GM19193 (cell line): Measurements from ENCODE around the gene BRICD5.

Experiments used
- POLR2A ChIP-seq: IDR thresholded peaks from 4 replicates; pipeline ENCODE4 v1.6.1; 2011; ENCODE audit not compliant: insufficient read depth, insufficient read length; ENCODE audit errors: extremely low read depth

The BRICD5 gene

DNA sequence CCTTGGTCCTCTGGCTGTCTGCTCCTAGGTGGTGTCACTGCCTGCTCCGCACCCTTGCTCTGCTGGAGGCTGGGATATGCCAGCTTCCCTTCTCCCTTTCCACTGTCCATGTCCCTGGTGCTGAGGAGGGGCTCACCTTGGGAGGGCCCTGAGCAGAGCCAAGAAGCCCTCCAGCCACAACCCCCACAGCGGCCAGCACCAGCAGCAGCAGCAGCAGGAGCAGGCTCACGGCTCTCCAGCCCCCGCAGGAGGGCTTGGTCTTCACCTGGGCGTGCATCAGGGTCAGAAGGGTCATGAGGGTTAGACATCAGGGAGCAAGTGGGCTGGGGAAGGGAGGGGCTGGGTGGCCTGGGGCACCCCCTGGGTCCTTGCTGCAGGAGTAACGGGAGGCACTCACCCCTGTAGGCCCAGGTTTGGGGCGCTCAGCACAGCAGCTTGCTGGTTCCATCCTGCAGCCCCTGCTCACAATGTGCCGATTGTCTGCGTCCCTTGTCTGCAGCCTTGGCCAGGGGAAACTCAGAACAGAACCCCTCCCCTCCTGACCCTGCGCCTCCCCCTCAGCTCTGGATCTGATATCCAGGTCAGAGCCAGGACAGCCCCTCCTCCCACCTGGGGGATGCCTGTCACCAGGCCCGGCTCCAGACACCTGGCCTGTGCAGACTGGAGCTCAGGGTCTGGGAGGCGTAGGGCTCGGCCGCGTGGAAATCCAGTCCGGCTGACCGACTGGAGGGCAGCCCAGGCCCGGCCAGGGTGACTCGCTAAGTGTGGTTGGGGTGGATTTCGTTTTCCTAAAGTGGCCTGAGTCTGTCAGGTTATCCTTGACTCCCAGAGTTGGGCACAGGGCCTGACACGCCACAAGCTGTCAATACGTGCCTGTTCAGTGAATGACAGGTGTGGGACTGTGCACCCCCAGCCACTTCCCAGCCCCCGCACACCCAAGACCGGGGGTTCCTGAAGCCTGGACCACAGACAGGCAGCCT is at the start of gene BRICD5:
Gene BRICD5, minus strand, starts transcription at position 478 of the 980 bp plus-strand sequence. Its CDS starts 30 bp downstream, at position 448.
- no peak for TF ChIP-seq POLR2A

DNA sequence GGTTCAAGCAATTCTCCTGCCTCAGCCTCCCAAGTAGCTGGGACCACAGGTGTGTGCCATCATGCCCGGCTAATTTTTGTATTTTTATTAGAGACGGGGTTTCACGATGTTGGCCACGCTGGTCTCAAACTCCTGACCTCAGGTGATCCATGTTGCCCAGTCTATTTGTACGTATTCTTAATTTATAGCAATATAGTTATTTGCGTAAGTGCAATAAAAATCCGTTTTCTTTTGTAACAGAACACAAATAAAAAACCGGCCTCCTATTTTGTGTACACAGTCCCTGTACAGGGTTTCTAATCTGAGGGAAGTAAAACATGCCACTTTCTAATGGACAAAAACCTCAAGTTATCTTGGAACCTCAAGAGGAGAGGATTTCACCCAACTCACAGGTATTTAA is 49.6 kb upstream of the BRICD5 start:
- TF ChIP-seq POLR2A, result no peak

DNA sequence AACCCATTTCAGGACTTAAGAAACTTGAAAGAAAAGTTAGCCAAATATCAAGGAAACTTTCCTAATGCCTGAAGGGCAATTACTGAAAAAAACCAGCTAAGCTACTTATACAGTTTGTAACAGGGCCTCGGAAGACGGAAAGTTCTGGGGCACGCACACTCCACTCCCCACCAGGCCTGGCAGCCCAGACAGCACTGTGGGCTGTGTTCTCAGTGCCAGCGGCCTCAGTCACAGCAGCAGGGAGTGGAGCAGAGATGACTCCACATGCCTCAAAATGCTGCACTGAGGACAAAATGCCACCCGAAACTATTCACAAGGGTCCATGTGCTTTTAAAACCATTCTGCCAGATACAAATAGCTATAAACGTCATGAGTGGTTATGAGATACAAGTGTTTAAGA is 47.1 kb upstream of the BRICD5 start:
- TF ChIP-seq POLR2A, result no peak

DNA sequence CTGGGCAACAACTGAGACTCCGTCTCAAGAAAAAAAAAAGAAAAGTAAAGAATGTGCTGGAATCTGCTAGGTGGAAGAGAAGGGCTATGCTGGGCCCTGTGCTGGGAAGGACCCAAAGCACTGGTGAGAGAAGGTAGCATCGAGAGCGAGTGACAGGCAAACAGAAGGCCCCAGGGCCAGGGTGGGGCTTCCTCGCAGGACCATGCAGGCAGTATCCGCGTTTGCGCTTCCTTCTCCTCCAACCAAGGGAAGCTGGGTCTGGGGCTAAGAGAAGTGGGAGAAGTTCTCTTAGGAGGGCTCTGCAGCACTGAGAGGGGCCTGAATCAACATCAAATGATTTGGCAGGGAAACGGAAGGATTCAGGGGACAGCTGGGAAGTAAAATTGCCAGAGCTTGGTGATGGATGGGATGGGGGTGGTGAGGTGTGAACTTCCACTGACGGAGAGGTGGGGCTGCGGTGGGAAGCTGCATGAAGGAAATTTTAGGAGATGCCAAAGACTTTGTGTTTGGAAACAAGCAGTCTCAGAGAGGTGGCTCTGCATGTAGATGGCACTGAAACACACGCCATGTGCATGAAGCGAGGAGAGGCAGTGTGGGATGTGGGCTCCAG is 46.0 kb upstream of the BRICD5 start:
- TF ChIP-seq POLR2A, result no peak

DNA sequence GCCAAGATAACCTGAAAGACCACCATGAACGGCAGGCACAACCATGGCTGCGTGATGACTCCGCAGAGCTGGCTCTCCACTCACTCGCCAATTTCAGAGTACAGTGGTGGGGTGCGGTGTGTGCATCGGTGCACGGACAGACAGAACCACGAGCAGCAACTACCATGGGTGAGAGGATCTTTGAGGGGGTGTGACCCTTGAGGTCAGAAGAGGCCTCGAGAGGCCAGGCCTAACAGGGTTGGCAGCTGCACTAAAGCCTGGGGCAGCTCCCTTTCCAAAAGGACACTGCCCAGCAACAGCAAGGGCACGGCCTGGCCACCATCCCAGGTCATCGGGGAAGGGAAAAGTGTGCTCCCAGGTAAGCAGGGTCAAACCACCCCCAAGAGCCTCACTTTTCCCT is 42.6 kb upstream of the BRICD5 start:
- no peak for TF ChIP-seq POLR2A

DNA sequence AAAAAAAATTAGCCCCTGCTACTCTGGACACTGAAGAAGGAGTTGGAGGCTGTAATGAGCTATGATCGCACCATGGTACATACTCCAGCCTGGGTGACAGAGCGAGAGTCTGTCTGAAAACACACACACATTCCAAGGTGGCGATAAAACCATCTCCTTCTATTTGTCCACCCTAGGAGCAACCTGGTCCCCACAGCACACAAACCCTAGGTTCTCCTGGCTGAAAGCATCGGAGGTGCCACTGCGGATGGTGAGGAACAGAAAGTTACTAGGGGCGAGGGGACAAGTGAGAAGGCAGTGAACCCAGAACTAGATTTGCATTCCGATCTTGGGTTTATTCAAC is 42.1 kb upstream of the BRICD5 start:
- no peak for TF ChIP-seq POLR2A

GRCh38 chr16:2251296-2252111 is 40.8 kb upstream of the BRICD5 start, which contains the start of gene ECI1:
Gene ECI1 (minus strand): TSS chr16:2251587. CDS start chr16:2251566, 21 bp downstream.
- peak; percentile 86 for TF ChIP-seq POLR2A

DNA sequence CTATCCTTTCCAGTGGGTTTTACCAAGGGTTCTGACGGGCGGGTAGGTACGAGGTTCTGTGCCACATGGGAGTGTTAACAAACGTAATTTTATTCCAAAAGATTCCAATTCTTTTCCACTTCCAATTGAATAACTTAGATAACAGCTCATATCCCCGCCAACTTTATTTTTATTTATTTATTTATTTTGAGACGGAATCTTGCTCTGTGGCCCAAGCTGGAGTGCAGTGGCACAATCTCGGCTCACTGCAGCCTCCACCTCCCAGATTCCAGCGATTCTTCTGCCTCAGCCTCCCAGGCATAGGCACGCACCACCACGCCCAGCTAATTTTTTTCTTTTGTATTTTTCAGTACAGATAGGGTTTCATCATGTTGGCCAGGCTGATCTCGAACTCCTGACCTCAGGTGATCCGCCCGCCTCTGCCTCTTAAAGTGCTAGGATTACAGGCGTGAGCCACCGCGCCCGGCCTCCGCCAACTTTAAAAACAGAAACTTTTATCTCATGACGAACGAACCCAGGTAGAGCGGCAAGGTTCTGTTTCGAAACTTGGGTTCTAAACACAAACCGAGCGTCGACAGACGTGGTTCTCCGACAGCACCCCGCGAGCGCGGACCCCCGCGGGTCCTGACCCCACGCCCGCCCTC is 40.1 kb upstream of the BRICD5 start:
- no peak for TF ChIP-seq POLR2A

DNA sequence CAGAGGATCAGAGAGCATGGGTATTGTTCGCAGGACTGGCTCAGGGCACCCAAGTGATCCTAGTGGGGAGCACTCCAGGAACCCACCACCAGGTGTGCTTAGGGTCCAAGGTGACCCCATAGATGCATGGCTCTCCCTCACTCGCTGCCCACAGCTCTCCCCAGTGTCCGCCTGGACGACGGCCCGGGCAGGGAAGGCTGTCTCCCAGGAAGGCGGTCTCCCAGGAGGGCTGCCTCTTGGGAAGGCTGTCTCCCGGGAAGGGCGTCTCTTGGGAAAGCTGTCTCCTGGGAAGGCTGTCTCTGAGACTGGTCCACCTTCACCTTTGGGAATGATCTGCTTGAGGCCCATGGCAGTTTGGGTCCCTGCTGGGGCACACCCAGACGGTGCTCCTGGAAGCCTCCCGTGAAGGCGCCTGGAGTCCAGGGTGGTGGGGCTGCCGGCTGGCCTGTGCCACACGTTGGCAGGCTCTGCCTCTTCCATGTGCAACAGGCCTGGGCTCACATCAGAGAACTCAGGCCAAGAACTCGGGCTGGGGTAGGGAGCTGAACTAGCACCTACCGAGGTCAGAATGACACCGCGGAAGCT is 35.7 kb upstream of the BRICD5 start:
- no peak for TF ChIP-seq POLR2A

- no peak for TF ChIP-seq POLR2A
These were observed 34.5 kb upstream of the BRICD5 start for GRCh38 chr16:2244926-2245795.

DNA sequence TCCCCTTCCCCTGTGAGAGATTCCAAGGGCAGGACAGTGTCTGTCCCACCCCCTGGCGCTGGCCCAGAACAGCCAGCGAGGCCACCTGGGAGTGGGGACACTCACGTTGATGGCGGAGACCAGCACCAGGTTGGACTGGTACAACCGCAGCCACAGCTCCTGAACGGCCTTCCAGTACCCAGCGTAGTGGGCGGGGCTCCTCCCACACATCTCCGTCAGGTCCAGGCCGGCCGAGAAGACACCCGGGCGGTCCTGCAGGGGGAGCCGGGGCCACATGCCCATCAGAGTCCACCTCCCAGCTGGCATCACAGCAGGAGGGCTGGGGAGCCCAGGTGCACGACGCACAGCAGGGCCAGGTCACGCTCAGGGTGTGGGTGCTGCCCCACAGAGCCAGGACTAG is 33.6 kb upstream of the BRICD5 start:
- TF ChIP-seq POLR2A, result no peak

GRCh38 chr16:2243781-2244180 is 33.1 kb upstream of the BRICD5 start:
- TF ChIP-seq POLR2A, result no peak

- TF ChIP-seq POLR2A, result no peak
These were observed 32.4 kb upstream of the BRICD5 start for GRCh38 chr16:2243031-2243528.
